Erythroblast (primary cell): Measurements from ENCODE around the gene IL13RA1.

ENCODE experiments used
- GATA1 ChIP-seq: IDR thresholded peaks from 2 replicates; pipeline ENCODE4 v1.6.1; 2011; ENCODE audit warnings: low read depth, mild to moderate bottlenecking, control low read depth, low read length, moderate library complexity
- POLR2A ChIP-seq: IDR thresholded peaks from 2 replicates; pipeline ENCODE4 v1.6.1; 2011; ENCODE audit warnings: mild to moderate bottlenecking, low read length

DNA sequence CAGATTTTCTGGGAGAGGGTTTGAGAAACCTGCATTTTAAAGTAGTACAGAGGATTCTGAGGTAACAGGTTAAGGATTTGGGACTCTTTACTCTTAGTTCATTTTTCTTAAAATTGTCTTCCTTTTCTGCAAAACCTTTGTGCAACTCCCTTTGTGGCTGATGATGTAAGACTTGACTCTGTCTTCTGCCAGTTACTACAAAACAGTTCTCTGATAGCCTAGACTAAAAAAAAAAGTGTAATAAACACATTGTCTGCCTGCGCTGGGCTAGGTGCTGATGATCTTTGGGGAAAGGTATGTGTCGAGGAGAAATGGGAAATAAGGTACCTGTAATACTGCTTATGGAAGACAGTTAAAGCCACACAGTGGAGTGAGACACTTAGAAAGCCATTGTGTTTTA lies 28.7 kb downstream of the IL13RA1 start:
- TF ChIP-seq POLR2A: no peak
- no peak for TF ChIP-seq GATA1
